H9 (cell line): ENCODE data around the gene ADAT3. TPM values are rescaled to one million over a fixed set of nuclear protein-coding genes. Genes with fewer than 3 reads are reported as not detected.

Experiments
- DNase-seq: peaks from one replicate; pipeline ENCODE4 v3.0.0-alpha.2; 2017
- H2AFZ ChIP-seq: one replicate; pipeline ENCODE4 v1.6.1; 2013; ENCODE audit warnings: mild to moderate bottlenecking, low read length, control low read depth, moderate library complexity
- H2AK5ac ChIP-seq: 2 replicates; pipeline ENCODE4 v1.6.1; 2013; ENCODE audit warnings: low read length, control low read depth, mixed read lengths; ENCODE audit not compliant: insufficient read length
- H2BK120ac ChIP-seq: one replicate; pipeline ENCODE4 v1.6.1; 2013; ENCODE audit warnings: low read depth, mild to moderate bottlenecking, low read length, control low read depth, inconsistent platforms; ENCODE audit not compliant: poor library complexity, severe bottlenecking
- H2BK12ac ChIP-seq: 2 replicates; pipeline ENCODE4 v1.6.1; 2013; ENCODE audit warnings: low read length, control low read depth, mixed read lengths, low read depth; ENCODE audit not compliant: insufficient read length
- H2BK15ac ChIP-seq: 2 replicates; pipeline ENCODE4 v1.6.1; 2013; ENCODE audit warnings: low read depth, low read length, control low read depth
- H2BK20ac ChIP-seq: one replicate; pipeline ENCODE4 v1.6.1; 2013; ENCODE audit warnings: low read depth, mild to moderate bottlenecking, low read length, control low read depth, inconsistent platforms; ENCODE audit not compliant: poor library complexity, severe bottlenecking
- H2BK5ac ChIP-seq: 2 replicates; pipeline ENCODE4 v1.6.1; 2013; ENCODE audit warnings: low read length, control low read depth, mixed read lengths; ENCODE audit not compliant: insufficient read length
- H3K14ac ChIP-seq: 2 replicates; pipeline ENCODE4 v1.6.1; 2013; ENCODE audit warnings: low read length, control low read depth; ENCODE audit not compliant: insufficient read depth
- H3K18ac ChIP-seq: 2 replicates; pipeline ENCODE4 v1.6.1; 2013; ENCODE audit warnings: low read depth, mild to moderate bottlenecking, mixed read lengths, low read length, control low read depth; ENCODE audit not compliant: insufficient read length
- H3K23ac ChIP-seq: 2 replicates; pipeline ENCODE4 v1.6.1; 2013; ENCODE audit warnings: low read length, control low read depth, mixed read lengths, low read depth; ENCODE audit not compliant: insufficient read length
- H3K23me2 ChIP-seq: 2 replicates; pipeline ENCODE4 v1.6.1; 2013; ENCODE audit warnings: low read depth, mild to moderate bottlenecking, mixed read lengths, low read length, control low read depth; ENCODE audit not compliant: insufficient read length, poor library complexity, severe bottlenecking
- H3K27ac ChIP-seq: 2 replicates; pipeline ENCODE4 v1.5.1; 2013; ENCODE audit warnings: low read length, control low read depth, mixed read lengths, low read depth; ENCODE audit not compliant: insufficient read length
- H3K27me3 ChIP-seq: 2 replicates; pipeline ENCODE4 v1.6.1; 2013; ENCODE audit warnings: low read length, control low read depth, inconsistent platforms; ENCODE audit not compliant: insufficient read depth
- H3K4ac ChIP-seq: 2 replicates; pipeline ENCODE4 v1.6.1; 2013; ENCODE audit warnings: low read depth, mild to moderate bottlenecking, control low read depth, inconsistent platforms, low read length, moderate library complexity
- H3K4me1 ChIP-seq: 2 replicates; pipeline ENCODE4 v1.6.1; 2013; ENCODE audit warnings: low read length, control low read depth, inconsistent platforms; ENCODE audit not compliant: insufficient read depth
- H3K4me2 ChIP-seq: 2 replicates; pipeline ENCODE4 v1.6.1; 2013; ENCODE audit warnings: low read length, control low read depth, mixed read lengths; ENCODE audit not compliant: insufficient read length, insufficient read depth
- H3K56ac ChIP-seq: 2 replicates; pipeline ENCODE4 v1.6.1; 2013; ENCODE audit warnings: low read depth, mild to moderate bottlenecking, mixed read lengths, low read length, control low read depth; ENCODE audit not compliant: insufficient read length
- H3K79me1 ChIP-seq: 2 replicates; pipeline ENCODE4 v1.6.1; 2013; ENCODE audit warnings: low read depth, mild to moderate bottlenecking, moderate library complexity, low read length, control low read depth, inconsistent platforms; ENCODE audit not compliant: insufficient read depth, poor library complexity, severe bottlenecking
- H3K79me2 ChIP-seq: 2 replicates; pipeline ENCODE4 v1.6.1; 2013; ENCODE audit warnings: low read length, control low read depth, inconsistent platforms; ENCODE audit not compliant: insufficient read depth
- H3K9ac ChIP-seq: 2 replicates; pipeline ENCODE4 v1.6.1; 2013; ENCODE audit warnings: low read length, control low read depth, mixed read lengths; ENCODE audit not compliant: insufficient read length; ENCODE audit errors: extremely low read depth
- H3K9me3 ChIP-seq: one replicate; pipeline ENCODE4 v1.6.1; 2013; ENCODE audit warnings: low read depth, low read length, inconsistent platforms; ENCODE audit not compliant: control insufficient read depth
- H3T11ph ChIP-seq: one replicate; pipeline ENCODE4 v1.6.1; 2013; ENCODE audit warnings: mild to moderate bottlenecking, low read length, control low read depth, inconsistent platforms
- H4K20me1 ChIP-seq: one replicate; pipeline ENCODE4 v1.6.1; 2013; ENCODE audit not compliant: control insufficient read depth, insufficient read length, insufficient read depth
- H4K5ac ChIP-seq: 2 replicates; pipeline ENCODE4 v1.6.1; 2013; ENCODE audit warnings: low read depth, mild to moderate bottlenecking, mixed read lengths, low read length, control low read depth; ENCODE audit not compliant: insufficient read length
- H4K8ac ChIP-seq: replicated peaks from 2 replicates; pipeline ENCODE4 v1.6.1; 2013; ENCODE audit warnings: low read length, control low read depth, mixed read lengths, low read depth; ENCODE audit not compliant: insufficient read length
- H4K91ac ChIP-seq: 2 replicates; pipeline ENCODE4 v1.6.1; 2013; ENCODE audit warnings: low read depth, mild to moderate bottlenecking, moderate library complexity, mixed read lengths, low read length, control low read depth; ENCODE audit not compliant: insufficient read length
- H3K27ac Mint-ChIP-seq, 3 experiments: 2 replicates in 2 of 3; 3 replicates in 1 of 3; pipeline ENCODE4 v1.8.0; 2020 to 2021; ENCODE audit warnings: mixed read lengths in 3 of 3, mild to moderate bottlenecking in 1 of 3, moderate library complexity in 1 of 3
- H3K27me3 Mint-ChIP-seq: 2 replicates; pipeline ENCODE4 v1.8.0; 2021; ENCODE audit warnings: low read depth, mild to moderate bottlenecking, moderate library complexity, mixed read lengths
- H3K36me3 Mint-ChIP-seq, 3 experiments: 2 replicates in 2 of 3; 3 replicates in 1 of 3; pipeline ENCODE4 v1.8.0; 2020 to 2021; ENCODE audit warnings: low read depth in 3 of 3, mixed read lengths in 3 of 3; ENCODE audit not compliant: insufficient read depth in 1 of 3
- H3K4me1 Mint-ChIP-seq, 2 experiments: 2 replicates each; pipeline ENCODE4 v1.8.0; 2020; ENCODE audit warnings: mixed read lengths in 2 of 2
- H3K4me3 Mint-ChIP-seq, 2 experiments: 2 replicates in 1 of 2; 3 replicates in 1 of 2; pipeline ENCODE4 v1.8.0; 2020 to 2021; ENCODE audit warnings: mild to moderate bottlenecking in 2 of 2, mixed read lengths in 2 of 2, moderate library complexity in 1 of 2
- H3K9me3 Mint-ChIP-seq, 2 experiments: 2 replicates in 1 of 2; 3 replicates in 1 of 2; pipeline ENCODE4 v1.8.0; 2020; ENCODE audit warnings: mild to moderate bottlenecking in 2 of 2, mixed read lengths in 2 of 2, moderate library complexity in 1 of 2
- WGBS: extraction: QIAGEN DNeasy Blood & Tissue Kit; methylation state at CpG from one replicate; pipeline ENCODE4 v1.1.7; 2013; ENCODE audit warnings: missing lambda C conversion rate, low lambda C conversion rate, mixed read lengths; ENCODE audit not compliant: insufficient read length; ENCODE audit errors: extremely low coverage; 5-methylcytosine and 5-hydroxymethylcytosine counted together
- total RNA-seq: library from RNA; stranded (reverse); gene quantifications from 2 replicates; pipeline ENCODE4 v1.2.1, GENCODE V29; 2021
- TF ChIP-seq, protein P1 (sequence below): fragments of 200-600 bp; sonication (generic); conservative IDR thresholded peaks from 3 replicates; pipeline ENCODE4 v1.8.0; 2021; ENCODE audit warnings: antibody characterized with exemption, mild to moderate bottlenecking

Gene ADAT3
- total RNA-seq, 1 experiment from 2014 or later: 12.2 TPM

DNA sequence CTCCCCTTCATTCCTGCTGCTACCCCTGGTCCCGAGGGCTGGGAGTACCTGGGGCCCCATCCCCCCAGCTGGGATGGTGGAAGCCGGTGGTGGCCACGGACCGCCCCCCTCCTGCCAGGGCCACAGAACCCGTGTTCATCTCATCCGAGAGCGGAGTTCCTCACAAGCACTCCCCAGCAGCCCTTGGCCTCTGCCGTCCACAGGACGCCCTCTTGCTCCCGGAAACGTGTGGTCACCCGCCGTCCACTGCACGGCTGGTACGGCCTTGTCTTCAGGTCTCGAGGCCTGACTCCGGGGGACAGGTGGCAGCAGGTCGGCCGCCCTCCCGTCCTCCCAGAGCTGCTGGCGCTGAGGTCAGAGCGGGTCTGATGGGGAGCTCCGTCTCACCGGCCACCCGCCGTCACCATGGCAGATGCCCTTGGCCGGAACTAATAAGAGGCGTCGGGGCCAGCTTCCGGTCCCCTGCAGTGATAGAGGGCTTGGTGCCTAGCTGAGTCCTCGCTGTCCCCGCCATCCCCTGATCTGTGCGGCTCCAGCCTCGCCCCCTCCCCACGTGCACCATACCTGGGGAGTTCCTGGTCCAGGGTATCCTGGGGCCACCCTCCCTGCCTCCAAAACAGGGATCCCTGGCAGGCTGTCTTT, 19.2 kb downstream of the ADAT3 start:
- no peak overlapping the region for H2AK5ac ChIP-seq
- H2BK20ac ChIP-seq: no peak overlapping the region
- no peaks in the 10 kb centered on the region for H3K79me1 ChIP-seq
- Mint-ChIP-seq H3K27me3 (peaks cover 12% of the 10 kb centered on the region), H3K4me1 (no peaks in the 10 kb centered on the region), H3K4me3 (no peak overlapping the region), H3K9me3 (no peaks in the 10 kb centered on the region), H3K27ac (no peak overlapping the region), H3K36me3 (peaks cover 9 to 56% (median 40%) of the 10 kb centered on the region in 3 experiments; a peak in 6 of 7 replicates)
- TF ChIP-seq, protein P1, sequence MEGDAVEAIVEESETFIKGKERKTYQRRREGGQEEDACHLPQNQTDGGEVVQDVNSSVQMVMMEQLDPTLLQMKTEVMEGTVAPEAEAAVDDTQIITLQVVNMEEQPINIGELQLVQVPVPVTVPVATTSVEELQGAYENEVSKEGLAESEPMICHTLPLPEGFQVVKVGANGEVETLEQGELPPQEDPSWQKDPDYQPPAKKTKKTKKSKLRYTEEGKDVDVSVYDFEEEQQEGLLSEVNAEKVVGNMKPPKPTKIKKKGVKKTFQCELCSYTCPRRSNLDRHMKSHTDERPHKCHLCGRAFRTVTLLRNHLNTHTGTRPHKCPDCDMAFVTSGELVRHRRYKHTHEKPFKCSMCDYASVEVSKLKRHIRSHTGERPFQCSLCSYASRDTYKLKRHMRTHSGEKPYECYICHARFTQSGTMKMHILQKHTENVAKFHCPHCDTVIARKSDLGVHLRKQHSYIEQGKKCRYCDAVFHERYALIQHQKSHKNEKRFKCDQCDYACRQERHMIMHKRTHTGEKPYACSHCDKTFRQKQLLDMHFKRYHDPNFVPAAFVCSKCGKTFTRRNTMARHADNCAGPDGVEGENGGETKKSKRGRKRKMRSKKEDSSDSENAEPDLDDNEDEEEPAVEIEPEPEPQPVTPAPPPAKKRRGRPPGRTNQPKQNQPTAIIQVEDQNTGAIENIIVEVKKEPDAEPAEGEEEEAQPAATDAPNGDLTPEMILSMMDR: no peak
- H3K18ac ChIP-seq: no peak overlapping the region
- no peak overlapping the region for H4K8ac ChIP-seq
- H2AFZ ChIP-seq: no peak overlapping the region
- H3K79me2 ChIP-seq: no peaks in the 10 kb centered on the region
- H3T11ph ChIP-seq: no peak overlapping the region
- no peak overlapping the region for H4K5ac ChIP-seq
- H2BK120ac ChIP-seq: no peak overlapping the region
- no peak overlapping the region for H2BK12ac ChIP-seq
- no CpG with 5 or more reads among the region's 35 CpGs for WGBS
- H3K4me2 ChIP-seq: no peak overlapping the region
- H2BK15ac ChIP-seq: no peak overlapping the region
- no peaks in the 10 kb centered on the region for H3K27me3 ChIP-seq
- H3K23me2 ChIP-seq: no peaks in the 10 kb centered on the region
- H4K20me1 ChIP-seq: no peaks in the 10 kb centered on the region
- no peaks in the 10 kb centered on the region for H3K9me3 ChIP-seq
- no peak overlapping the region for H3K23ac ChIP-seq
- no peak overlapping the region for H3K9ac ChIP-seq
- H3K14ac ChIP-seq: no peak overlapping the region
- H3K27ac ChIP-seq: no peak overlapping the region
- no peak overlapping the region for H2BK5ac ChIP-seq
- no peak overlapping the region for H3K56ac ChIP-seq
- no peak overlapping the region for H4K91ac ChIP-seq
- H3K4ac ChIP-seq: no peak overlapping the region
- DNase-seq: no peak
- H3K4me1 ChIP-seq: no peaks in the 10 kb centered on the region; the same call in 1 of the 2 replicates
